ENCODE data around the gene APCDD1L.

DNA sequence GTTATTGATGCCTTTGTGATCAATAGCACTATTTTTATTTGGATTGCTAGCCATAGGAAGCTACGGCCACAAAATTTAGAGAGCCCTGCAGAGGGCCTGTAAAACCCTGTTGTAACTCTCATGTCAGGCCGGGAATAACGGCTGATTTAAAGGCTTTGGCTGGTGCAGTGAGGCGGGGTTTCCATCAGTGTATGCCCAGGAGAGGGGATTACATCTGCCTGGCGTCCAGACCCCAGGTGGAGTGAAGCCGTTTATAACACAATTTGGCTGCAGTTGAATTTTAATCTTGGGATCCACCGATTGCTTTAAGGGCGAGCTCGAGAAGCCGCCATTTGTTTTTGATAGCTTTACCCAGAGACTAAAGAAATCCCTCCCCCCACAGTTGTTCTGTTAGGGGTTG lies 29.1 kb upstream of the APCDD1L start:
- TF ChIP-seq, protein P1, sequence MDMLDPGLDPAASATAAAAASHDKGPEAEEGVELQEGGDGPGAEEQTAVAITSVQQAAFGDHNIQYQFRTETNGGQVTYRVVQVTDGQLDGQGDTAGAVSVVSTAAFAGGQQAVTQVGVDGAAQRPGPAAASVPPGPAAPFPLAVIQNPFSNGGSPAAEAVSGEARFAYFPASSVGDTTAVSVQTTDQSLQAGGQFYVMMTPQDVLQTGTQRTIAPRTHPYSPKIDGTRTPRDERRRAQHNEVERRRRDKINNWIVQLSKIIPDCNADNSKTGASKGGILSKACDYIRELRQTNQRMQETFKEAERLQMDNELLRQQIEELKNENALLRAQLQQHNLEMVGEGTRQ (IDR thresholded peaks at IDR 0.05; ENCODE audit: low read length): no peak
- TF ChIP-seq, protein P2, sequence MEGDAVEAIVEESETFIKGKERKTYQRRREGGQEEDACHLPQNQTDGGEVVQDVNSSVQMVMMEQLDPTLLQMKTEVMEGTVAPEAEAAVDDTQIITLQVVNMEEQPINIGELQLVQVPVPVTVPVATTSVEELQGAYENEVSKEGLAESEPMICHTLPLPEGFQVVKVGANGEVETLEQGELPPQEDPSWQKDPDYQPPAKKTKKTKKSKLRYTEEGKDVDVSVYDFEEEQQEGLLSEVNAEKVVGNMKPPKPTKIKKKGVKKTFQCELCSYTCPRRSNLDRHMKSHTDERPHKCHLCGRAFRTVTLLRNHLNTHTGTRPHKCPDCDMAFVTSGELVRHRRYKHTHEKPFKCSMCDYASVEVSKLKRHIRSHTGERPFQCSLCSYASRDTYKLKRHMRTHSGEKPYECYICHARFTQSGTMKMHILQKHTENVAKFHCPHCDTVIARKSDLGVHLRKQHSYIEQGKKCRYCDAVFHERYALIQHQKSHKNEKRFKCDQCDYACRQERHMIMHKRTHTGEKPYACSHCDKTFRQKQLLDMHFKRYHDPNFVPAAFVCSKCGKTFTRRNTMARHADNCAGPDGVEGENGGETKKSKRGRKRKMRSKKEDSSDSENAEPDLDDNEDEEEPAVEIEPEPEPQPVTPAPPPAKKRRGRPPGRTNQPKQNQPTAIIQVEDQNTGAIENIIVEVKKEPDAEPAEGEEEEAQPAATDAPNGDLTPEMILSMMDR (IDR thresholded peaks at IDR 0.05; ENCODE audit: control extremely low read depth in 1 of 3, insufficient read depth in 1 of 3, low read depth in 1 of 3, low read length in 3 of 3): no peak
- no peak for TF ChIP-seq ZNF274 (IDR thresholded peaks at IDR 0.05; ENCODE audit: borderline replicate concordance, extremely low read depth, low read length)
- TF ChIP-seq POLR2A (IDR thresholded peaks at IDR 0.05; ENCODE audit: control extremely low read depth in 1 of 2, low read depth in 2 of 2, low read length in 2 of 2): no peak
- TF ChIP-seq RFX5 (IDR thresholded peaks at IDR 0.05; ENCODE audit: borderline replicate concordance, low read depth, low read length): no peak
- no peak for TF ChIP-seq RAD21 (IDR thresholded peaks at IDR 0.05 in 1 of 2, conservative IDR thresholded peaks at IDR 0.05 in 1 of 2; ENCODE audit: low read depth in 2 of 2, low read length in 2 of 2)
- TF ChIP-seq CEBPB (IDR thresholded peaks at IDR 0.05; ENCODE audit: low read depth, low read length): no peak
- no peak for TF ChIP-seq POLR2AphosphoS5 (IDR thresholded peaks at IDR 0.05; ENCODE audit: low read depth, low read length)
- no peak for TF ChIP-seq EP300 (IDR thresholded peaks at IDR 0.05; ENCODE audit: borderline replicate concordance in 1 of 2, low read depth in 2 of 2, low read length in 2 of 2)
- TF ChIP-seq JUN (IDR thresholded peaks at IDR 0.05; ENCODE audit: low read depth, low read length): no peak
- no peak for TF ChIP-seq JUND (IDR thresholded peaks at IDR 0.05; ENCODE audit: low read length)
- TF ChIP-seq SIRT6 (IDR thresholded peaks at IDR 0.05; ENCODE audit: low read length): no peak
